Effector CD8-positive, alpha-beta T cell (primary cell): ENCODE data around the gene ASPSCR1.

Experiments
- DNase-seq: peaks from one replicate; lab custom pipeline; 2025; lab: John Stamatoyannopoulos, UW

Gene ASPSCR1

DNA sequence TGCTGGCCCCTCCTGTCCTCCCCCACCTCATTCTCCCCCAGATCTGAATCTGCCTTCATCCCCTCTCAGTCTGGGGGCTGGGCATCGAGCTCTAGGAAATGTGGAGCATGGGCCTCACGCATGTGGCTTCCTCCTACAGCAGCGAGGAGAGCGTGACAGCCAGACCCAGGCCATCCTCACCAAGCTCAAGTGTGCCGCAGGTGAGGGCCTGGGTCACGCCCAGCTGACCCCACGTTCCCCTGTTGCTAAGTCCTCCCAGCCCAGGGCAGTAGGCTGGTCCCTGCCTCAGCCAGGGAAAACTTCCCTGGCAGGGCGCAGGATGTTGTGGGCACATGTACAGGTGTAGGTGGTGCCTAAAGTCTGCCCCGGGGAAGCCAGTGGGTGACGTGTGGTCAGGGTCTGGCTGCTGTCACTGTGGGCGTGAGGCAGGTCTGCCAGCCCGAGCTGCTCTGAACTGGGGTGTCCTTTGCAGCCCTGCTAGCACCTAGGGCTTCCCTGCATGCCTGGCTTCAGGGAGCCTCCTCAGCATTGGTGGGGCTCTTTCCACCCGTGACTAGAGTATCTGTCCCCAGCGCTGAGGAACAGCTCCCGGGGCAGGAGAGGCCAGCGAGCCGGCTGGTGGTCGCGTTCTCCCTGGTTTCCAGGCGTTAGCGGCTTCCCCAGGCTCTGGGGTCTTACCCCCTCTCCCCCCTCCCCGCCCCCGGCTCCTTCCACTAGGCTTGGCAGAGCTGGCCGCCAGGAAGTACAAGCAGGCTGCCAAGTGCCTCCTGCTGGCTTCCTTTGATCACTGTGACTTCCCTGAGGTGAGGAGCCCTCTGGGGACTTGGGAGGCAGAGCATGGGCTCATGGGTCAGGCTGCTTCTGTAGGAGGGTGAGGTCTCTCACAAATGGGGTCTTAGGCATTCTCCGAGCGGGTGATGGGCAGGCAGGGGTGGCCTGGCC, 77.9 kb downstream of the ASPSCR1 start:
- DNase-seq = no peak

DNA sequence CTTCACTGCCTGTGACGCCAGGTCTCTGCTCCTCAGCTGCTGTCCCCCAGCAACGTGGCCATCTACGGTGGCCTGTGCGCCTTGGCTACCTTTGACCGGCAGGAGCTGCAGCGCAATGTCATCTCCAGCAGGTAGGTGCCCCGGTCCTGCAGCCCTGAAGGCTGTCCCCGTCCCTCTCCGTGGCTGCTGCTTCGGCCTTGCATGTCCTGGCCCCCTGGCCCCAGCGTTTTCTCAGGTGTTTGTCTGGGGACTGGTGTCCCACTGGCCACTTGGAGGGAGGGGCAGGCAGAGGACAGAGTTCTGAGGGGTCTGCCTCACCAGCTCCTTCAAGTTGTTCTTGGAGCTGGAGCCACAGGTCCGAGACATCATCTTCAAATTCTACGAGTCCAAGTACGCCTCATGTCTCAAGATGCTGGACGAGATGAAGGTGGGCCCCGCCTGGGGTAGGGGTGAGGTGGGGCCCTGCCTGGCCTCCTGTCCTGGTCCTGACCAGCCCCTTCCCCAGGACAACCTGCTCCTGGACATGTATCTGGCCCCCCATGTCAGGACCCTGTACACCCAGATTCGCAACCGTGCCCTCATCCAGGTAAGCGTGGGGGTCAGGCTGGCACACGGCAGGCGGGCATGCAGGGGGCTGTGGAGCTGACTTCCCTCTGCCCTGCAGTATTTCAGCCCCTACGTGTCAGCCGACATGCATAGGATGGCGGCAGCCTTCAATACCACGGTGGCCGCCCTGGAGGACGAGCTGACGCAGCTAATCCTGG, 78.7 kb downstream of the ASPSCR1 start:
- no peak for DNase-seq

DNA sequence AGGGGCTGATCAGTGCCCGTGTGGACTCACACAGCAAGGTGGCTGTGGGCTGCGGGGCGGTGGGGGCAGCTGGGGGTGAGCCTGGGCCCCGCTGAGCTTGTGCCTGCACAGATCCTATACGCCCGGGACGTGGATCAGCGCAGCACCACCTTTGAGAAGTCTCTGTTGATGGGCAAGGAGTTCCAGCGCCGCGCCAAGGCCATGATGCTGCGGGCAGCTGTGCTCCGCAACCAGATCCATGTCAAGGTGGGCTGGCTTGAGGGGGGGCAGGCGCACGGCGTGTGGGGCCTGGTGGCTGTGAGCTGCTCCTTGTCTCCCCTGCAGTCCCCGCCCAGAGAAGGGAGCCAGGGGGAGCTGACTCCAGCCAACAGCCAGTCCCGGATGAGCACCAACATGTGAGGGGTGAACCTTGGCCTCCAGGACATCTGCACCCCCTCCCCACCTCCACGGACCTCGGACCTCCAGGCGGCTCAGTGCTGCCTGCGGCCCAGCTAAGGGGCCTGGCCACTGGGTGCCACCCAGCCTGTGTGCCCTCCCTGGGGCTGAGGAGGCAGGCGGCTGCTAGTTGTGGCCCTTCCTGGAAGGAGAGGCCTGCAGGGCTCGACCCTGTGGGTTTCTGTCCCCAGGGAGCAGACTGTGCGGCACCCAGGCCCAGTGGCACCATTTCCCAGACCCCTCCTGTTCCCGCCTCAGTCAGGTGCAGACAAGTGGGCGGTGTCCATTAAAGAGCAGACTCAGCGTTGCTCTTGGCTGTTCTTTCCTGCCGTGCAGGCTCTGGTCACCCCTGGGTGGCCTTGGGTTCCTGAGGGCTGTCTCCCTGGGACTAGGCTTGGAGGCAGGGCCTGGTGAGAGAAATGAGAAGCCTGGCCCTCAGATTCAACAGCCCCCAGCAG, 79.5 kb downstream of the ASPSCR1 start:
- DNase-seq = no peak

DNA sequence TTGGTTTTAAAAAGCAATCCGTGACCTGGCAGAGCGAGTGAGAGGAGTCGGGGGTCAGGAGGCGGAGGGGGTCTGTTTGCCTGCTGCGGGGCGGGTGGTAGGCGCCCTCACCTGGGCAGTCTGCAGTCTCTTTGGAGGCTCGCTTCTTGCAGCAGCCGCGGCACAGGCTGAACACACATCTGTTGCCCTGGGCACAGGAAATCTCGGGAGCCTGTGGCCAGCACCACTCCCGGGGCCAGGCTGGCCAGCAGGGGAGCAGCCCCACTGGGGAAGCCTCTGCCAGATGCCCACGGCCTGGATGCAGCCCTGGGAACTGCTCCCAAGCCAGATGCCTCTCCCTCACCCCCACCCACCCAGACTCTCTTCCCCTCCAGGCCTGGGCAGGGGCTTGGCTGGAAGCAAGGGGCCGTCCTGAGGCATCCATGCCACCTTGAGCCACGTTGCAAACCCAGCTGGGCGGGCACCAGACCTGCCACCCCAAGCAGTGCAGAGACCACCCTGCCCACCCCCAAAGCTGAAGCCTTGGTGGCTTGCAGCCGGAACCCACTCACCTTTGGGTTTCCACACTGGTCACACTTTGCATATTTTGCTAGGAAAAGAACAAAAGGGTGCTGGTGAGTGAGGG, 80.9 kb downstream of the ASPSCR1 start:
- DNase-seq = no peak

DNA sequence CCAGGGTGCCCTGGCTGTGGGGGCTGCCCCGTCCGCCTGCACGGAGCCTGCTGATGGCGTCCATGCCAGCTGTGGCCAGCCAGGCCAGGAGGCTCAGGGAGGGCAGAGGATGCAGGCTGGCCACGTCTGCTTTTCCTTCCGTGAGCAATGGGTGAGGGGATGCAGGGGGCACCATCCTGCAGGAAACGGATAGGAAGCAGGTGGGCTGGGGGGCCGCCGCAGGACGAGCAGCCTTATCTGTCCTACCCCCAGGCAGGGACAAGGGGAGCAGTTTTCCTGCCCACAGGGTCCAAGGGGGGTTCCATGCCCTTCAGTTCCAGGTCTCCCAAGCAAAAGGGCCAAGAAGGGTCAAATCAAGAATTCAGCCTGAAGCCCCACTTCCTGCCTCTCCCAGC, 81.4 kb downstream of the ASPSCR1 start:
- no peak for DNase-seq

DNA sequence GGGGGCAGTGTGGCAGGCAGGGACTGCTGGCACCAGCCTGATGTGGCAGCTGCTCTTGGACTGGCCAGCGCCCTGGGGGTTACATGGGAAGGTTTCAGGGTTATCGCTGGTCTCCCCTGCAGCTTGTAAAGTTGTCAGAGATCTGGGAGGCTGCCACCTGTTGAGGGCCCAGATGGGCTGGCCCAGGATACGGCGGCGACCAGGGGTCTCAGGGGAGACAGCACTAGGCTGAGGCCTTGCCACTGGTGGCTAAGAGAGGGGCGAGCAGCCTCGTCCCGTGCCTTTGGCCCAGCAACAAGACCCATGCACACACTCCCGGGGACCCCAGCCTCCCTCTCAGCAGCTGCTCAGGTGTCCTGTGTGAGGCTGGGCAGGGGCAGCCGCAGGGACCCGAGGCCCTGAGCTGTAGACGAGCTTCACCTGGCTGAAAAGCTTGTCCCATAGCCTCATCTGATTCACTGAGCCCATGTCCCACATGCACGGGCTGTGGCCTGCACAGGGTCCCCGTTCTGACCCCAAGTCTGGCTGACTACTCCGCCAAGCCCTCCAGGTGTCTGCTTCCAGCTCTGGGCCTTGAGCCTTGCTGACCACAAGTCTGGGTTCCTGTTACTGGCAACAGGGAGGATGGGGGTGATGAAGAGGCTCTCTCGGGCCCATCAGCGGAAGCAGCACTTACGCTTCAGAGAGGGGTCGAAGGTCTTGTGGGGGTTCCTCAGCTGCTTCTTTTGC, 82.0 kb downstream of the ASPSCR1 start:
- no peak for DNase-seq

DNA sequence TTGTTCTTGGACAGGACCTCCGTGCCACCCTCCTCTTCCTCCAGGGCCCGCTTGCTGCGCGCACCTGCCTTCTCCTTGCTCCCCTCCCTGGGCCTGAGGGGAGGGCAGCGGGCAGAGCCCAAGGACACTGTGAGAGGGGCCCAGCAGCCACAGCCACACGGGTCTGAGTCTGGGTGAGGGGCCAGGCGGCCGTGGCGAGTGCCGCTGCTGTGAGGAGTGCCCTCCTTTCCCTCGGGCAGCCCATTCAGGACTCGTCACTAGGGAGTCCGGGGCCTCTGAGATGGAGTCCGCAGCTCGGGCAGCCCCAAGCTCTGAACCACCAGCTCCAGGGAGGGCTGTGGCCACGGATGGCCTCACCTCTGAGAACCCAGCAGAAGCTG, 82.6 kb downstream of the ASPSCR1 start:
- no peak for DNase-seq

DNA sequence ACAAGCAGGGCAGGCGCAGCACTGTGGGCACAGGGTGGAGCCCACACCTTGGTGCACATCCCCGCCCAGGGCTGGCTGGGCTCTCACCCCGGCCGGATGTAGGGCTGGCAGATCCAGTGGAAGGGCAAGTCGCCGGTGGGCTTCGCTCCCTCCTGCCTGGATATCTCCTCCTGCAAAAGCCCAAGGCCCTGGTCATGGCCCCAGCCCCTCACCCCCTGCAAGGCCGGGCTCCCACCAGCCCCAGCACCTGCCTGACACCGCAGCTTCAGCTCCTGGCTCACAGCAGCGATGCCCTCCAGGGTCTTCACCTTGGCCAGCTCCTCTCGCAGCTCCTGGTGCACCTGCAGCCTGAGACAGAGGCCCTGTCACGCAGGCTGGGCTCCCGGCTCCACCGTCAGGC, 83.2 kb downstream of the ASPSCR1 start:
- no peak for DNase-seq

DNA sequence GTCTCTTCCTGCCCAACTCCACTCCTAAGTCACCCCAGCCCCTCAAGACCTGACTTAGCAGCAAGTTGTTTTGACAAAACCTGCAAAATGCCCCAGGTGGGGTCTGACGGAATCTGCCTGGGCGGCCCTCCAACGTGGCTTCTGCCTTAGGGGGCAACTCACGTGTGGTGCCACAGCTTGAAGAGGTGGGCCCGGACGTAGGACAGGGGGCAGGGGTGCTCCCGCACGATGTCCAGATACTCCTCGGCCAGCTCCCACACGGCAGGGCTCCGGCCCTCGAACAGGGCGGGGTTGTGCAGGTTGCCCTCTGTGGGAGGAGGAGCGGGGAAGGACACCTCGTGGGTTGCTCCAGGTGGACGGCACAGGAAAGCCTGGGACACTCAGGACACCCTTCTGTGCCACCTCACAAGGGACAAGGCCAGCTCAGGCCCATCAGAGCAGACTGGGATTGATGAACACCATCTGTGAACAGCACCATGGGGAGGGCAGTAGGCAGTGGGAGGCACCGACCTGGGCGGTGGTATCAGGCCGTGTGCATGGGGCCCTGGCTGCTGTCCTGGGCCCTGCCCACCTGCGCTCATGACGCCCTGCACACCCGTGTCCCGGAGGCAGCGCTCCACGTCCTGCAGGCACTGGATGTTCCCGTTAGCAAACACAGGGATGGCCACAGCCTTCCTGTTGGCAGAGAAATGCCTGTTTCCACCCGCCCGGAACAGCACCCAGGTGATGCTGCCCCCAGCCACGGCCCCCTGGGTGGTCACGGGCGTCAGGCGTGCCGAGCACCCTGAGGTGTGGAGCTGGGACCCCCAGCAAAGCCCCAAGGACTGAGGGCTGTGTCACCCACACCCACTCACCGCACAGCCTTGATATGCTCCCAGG, 83.9 kb downstream of the ASPSCR1 start:
- no peak for DNase-seq

DNA sequence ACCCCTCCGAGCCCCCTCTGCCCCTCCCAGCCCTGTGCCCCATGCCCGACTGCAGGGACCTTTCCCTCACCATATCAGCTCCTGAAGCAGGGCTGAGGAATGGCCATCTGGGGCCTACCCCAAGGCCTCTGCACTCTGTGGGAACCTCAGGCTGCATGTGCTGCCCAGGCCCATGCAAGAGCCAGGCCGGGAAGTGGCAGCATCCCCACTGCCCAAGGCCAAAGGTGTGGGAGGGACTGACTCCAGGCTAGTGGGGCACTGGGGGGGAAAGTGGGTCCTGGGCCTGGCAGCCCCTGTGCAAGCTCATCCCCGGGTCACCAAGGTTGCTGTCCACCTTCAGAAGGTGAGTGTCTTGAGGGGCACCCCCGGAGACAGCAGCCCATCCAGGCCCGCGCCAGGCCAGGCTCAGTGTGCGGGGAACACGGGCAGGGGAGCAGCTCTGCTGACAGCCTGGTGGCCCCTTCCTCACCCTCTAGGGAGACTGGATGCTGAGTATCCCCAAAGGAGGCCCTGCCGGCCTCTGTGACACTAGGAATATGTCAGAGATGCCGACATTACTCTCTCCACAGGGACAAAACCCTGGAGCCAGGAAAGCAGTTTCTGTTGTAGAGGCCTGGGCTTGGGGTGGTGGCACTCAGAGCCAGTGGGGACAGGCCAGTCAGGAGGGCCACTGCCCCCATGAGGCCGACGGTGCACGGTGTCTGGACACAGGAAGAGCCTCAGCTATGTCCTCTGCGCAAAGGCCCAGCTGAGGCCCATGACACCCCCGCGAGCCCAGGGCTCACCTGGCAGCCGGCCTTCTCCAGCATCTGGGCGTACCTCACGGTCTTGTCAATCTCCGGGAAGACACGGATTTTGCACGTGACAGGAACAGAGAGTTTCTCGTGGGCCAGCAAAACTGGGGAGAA, 84.9 kb downstream of the ASPSCR1 start:
- DNase-seq = no peak

DNA sequence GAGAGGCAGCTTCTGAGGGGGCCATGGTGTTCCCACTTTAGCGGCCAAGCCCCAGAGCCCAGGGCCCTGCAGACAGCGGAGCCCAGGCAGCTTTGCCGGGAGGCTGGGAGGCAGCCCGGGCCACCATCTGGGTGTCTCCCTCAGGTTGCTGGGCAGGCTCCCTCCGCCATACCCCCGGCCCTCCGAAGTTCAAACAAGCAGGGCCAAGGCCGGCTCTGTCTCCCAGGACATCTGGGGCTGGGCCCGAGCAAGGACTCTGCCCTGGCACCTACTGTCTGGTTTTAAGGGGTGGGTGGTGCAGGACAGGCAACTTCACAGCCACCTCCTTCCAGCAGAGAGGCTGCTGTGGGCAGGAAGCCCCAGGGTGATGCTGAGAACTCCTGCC, 85.5 kb downstream of the ASPSCR1 start:
- no peak for DNase-seq

DNA sequence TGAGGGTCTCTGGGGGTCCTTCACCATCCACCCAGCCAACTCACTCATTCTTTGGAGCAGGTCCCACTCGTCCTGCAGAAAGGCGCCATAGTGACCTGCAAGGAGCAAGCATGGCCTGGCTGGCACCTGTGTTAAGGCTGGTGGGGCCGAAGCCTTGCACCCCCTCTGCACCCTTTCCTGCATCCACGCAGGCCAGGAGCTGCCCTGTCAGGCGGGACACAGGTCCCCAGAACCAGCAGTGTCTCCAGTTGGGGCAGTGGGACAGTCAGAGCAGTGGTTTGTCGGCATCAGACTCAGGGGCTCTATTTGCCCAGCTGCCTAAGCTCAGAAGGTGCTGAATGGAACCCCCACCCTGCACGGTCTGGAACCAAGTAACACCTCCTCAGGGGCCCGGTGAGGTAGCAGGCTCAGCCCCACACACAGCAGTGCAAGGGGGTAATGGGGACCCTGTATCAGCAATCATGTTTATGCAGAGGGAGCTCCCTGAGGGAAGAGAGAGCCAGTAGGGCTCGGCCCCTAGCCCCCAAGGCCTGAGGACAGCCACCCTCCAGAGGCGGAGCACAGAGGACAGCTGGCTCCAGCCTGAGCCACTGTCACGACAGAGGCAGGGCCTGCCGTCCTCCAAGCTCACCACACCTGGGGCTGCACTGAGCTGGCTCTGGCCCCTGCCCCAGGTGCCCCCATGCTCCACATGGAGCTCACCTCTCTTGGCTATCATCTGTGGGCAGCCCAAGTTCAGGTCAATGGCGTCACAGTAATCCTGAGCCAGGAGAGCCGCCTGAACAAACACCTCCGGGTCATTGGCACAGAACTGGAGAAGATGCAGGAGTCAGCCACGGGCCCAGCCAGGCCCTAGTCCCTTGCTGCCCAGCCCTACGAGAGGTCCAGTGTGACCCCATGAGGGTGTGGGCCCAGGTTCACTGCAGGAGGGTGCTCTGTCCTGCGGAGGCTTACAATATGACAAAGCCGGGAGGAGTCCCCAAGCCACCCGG, 86.3 kb downstream of the ASPSCR1 start:
- no peak for DNase-seq

DNA sequence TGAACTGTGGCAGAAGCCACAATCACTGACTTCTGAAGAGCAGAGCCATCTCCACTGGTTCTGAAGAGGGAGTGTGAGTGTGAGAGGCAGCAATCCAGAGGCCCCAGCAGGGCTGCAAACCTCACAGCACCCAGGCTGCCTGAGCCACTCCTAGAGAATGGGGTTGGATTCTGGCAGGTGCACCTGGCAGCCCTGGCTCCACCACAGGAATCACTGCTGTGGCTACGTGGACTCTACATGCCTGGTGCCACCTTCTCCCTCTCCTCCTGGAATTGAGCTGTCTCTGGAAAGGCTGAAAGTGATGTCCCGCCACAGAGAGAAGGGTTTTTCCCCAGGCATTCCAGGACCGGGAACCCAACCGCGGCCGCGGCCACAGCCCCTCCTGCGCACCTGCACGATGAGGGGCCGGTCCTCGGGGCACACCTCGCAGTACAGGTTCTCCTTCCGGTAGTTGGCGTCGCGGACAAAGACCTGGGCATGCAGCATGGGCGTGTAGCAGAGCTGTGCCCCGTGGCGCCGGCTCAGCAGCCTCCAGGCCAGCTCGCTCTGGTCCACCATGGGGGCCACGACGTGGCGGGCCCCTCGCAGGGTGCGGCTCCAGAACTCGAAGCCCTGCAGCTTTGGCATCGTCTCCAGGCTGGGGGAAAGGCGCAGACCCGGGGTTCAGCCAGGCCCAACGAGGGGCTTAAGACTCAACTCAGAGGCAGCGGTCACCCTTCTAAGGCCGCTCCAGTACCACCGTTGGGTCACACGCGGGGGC, 87.2 kb downstream of the ASPSCR1 start:
- no peak for DNase-seq

DNA sequence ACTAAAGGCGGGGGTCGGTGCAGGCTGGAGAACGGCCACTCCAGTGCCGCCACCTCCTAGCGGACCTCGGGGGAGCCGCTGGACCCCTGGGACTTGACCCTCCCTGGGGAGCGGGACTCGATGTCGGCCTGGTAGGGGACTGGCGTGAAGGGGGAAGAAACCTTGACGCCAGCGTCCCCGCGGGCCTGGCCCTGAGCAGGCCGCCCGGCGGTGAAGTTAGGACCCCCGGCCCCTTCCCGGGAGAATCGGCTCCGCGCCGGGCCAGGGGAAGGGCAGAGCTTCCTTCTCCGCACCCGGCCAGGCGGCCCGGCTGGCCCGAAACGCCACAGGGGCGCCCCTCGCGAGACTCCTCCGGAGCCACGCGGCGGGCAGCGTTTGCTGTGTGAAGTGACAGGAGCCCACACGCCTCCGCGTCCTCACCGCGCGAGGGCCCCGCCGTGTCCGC, 87.8 kb downstream of the ASPSCR1 start:
- no peak for DNase-seq

DNA sequence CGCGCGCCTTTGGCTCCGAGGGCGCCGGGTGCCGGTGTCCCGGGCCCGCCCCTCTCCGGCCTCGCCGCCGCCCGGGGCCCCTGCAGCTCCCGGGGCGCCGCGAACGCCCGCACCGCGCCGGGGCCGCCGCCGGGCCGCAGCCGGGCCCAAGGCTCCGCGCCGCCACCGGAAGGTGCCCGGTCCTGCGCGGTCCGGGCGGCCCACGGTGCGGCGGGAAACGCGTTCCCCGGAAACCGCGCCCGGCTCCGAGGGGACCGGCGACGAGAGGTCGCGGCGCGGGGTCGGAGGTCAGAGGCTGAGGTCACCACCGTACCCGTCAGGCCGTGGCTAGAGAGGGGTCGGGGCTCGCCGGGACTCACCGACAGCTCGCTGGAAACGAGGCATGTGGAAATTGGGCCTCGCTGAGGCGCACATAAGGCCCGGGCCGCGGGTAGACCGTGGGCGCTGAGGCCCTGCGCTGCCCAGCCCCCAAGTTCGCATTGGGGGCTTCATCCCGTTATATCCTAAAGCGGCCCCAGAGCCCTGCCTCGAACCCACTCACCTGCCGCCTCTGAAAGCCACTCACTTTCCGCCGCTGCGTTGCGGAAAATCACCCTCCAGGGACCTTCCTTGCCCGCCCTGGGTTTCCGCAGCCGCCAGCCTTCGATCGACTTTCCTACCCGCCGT, 88.3 kb downstream of the ASPSCR1 start, which contains the start of gene DUS1L:
Gene DUS1L (minus strand): TSS at position 167 of the 666 bp plus-strand sequence. CDS start 745 bp downstream, outside the sequence.
- peak; percentile 40 for DNase-seq
